Measurements from ENCODE around the gene ORAI2. TPM values are rescaled to one million over a fixed set of nuclear protein-coding genes. Genes with fewer than 3 reads are reported as not detected.

ORAI2 gene
- total and polyA plus RNA-seq, 2 of the 13 experiments (the other 11 are each of a cell fraction or from before 2014, with no cell fraction given), result 3.0 to 6.0 TPM

DNA sequence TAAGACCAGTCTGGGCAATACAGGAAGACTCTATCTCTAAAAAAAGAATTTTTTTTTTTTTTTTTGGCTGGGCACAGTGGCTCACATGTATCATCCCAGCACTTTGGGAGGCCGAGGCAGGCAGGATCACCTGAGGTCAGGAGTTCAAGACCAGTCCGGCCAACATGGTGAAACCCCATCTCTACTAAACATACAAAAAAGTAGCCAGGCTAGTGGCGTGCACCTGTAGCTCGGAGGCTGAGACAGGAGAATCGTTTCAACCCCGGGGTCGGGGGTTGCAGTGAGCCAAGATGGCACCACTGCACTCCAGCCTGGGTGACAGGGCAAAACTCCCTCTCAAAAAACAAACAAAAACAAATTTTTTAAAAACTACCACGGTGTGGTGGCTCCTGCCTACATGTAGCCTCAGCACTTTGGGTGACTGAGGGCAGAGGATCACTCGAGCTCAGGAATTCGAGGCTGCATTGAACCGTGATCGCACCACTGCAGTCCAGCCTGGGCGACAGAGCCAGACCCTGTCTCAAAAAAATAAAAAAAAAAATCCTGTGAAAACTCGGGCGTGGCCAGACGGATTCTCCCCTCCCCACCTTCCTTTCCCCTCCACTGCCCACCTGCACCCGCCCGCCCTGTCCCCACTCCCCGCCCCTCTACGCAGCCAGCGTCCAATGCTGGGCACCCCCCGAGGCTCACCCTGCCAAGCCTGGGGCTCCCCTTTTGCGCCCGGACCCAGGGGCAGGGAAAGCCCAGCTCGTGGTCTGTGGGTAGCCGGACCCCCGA, 745 bp upstream of the ORAI2 start:
- in situ Hi-C loops (cut with HindIII; ENCODE audit: extremely low pct_ligation_motif_present, low pct_unique_long_range_greater_than_20kb), result no loop called here
- Histone ChIP-seq H3K27me3 (ENCODE audit: control insufficient read depth in 1 of 2, insufficient read depth in 2 of 2, low read length in 2 of 2) (no peaks in the 10 kb centered on the region), H3K27ac (ENCODE audit: extremely low read length, insufficient read depth, low read length) (no peak overlapping the region), H2AFZ (ENCODE audit: low read length) (no peak overlapping the region), H4K20me1 (ENCODE audit: insufficient read depth, low read length) (no peaks in the 10 kb centered on the region), H3K4me1 (ENCODE audit: insufficient read depth, low read length) (peaks cover 35% of the 10 kb centered on the region), H3K9me3 (ENCODE audit: low read length) (no peaks in the 10 kb centered on the region), H3K4me3 (replicated peaks in 1 of 3; ENCODE audit: insufficient read depth in 1 of 3, low read depth in 2 of 3, low read length in 3 of 3) (peak overlapping the region; percentile 71 to 81 (median 75); a peak in 5 of 6 replicates), H3K36me3 (replicated peaks in 1 of 2; ENCODE audit: control insufficient read depth in 1 of 2, insufficient read depth in 2 of 2, low read length in 2 of 2) (no peaks in the 10 kb centered on the region), H3K79me2 (ENCODE audit: insufficient read depth, low read length) (no peaks in the 10 kb centered on the region), H3K9ac (ENCODE audit: insufficient read depth, low read depth, low read length) (no peak overlapping the region), H3K4me2 (ENCODE audit: low read depth, low read length) (peak overlapping the region; percentile 82)
- DNase-seq (ENCODE audit: low spot score), result no peak
- ATAC-seq, result peak; percentile 51
- FAIRE-seq, result no peak
- 10% methylated on average over 20 of the region's 27 CpGs for WGBS (ENCODE audit: low lambda C conversion rate)
- ChIA-PET CTCF (ENCODE audit: low intra/inter-chr PET ratio, low total read pairs) (no interaction called here), POLR2A (no interaction called here)
- BruUV-seq (replicated peaks), result no TSS peak
- intact Hi-C loops (cut with micrococcal nuclease; ENCODE audit: unreplicated experiment), result no loop called here
- TF ChIP-seq ZC3H4 (CRISPR knock-in tag; IDR thresholded peaks at IDR 0.05; ENCODE audit: borderline replicate concordance) (no peak), DMAP1 (CRISPR knock-in tag; IDR thresholded peaks at IDR 0.05) (0 out of 2 replicates have a peak, but pooled peaks have one; percentile 30), THAP11 (CRISPR knock-in tag; IDR thresholded peaks at IDR 0.05) (no peak), SP5 (CRISPR knock-in tag; IDR thresholded peaks at IDR 0.05; ENCODE audit: borderline replicate concordance, low read depth) (0 out of 2 replicates have a peak, but pooled peaks have one; percentile 5), ZNF598 (CRISPR knock-in tag; IDR thresholded peaks at IDR 0.05; ENCODE audit: borderline replicate concordance) (no peak), SRY (CRISPR knock-in tag; IDR thresholded peaks at IDR 0.05) (no peak), ZFX (CRISPR knock-in tag; IDR thresholded peaks at IDR 0.05; ENCODE audit: low read depth) (peak; percentile 32; the same call in 1 of the 2 replicates), HOXA3 (CRISPR knock-in tag; IDR thresholded peaks at IDR 0.05) (no peak), ZNF768 (CRISPR knock-in tag; IDR thresholded peaks at IDR 0.05) (no peak), ZNF75D (CRISPR knock-in tag; IDR thresholded peaks at IDR 0.05; ENCODE audit: borderline replicate concordance) (no peak), NR3C1 (CRISPR knock-in tag; IDR thresholded peaks at IDR 0.05) (no peak), HNRNPK (IDR thresholded peaks at IDR 0.05; ENCODE audit: low read depth, low read length, poor library complexity, severe bottlenecking) (peak; percentile 59), LCORL (IDR thresholded peaks at IDR 0.05) (no peak), LCORL (CRISPR knock-in tag; IDR thresholded peaks at IDR 0.05) (0 out of 2 replicates have a peak, but pooled peaks have one; percentile 28), REL (CRISPR knock-in tag; conservative IDR thresholded peaks at IDR 0.05) (no peak), PRMT3 (CRISPR knock-in tag; IDR thresholded peaks at IDR 0.05; ENCODE audit: borderline replicate concordance, low read depth) (no peak), GFI1 (CRISPR knock-in tag; IDR thresholded peaks at IDR 0.05; ENCODE audit: borderline replicate concordance) (no peak), ZNF850 (CRISPR knock-in tag; conservative IDR thresholded peaks at IDR 0.05) (no peak)
- TF ChIP-seq, protein P1, sequence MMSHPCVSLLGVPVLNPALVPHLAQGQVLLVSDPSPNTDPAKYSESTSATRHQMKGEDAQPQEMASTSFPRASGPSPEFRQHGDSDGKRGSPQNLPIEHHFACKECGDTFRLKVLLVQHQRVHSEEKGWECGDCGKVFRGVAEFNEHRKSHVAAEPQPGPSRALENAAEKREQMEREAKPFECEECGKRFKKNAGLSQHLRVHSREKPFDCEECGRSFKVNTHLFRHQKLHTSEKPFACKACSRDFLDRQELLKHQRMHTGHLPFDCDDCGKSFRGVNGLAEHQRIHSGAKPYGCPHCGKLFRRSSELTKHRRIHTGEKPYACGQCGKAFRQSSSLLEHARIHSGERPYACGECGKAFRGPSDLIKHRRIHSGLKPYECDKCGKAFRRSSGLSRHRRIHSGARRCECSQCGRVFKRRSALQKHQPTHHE (CRISPR knock-in tag; IDR thresholded peaks at IDR 0.05; ENCODE audit: borderline replicate concordance), result no peak
- TF ChIP-seq, protein P2, sequence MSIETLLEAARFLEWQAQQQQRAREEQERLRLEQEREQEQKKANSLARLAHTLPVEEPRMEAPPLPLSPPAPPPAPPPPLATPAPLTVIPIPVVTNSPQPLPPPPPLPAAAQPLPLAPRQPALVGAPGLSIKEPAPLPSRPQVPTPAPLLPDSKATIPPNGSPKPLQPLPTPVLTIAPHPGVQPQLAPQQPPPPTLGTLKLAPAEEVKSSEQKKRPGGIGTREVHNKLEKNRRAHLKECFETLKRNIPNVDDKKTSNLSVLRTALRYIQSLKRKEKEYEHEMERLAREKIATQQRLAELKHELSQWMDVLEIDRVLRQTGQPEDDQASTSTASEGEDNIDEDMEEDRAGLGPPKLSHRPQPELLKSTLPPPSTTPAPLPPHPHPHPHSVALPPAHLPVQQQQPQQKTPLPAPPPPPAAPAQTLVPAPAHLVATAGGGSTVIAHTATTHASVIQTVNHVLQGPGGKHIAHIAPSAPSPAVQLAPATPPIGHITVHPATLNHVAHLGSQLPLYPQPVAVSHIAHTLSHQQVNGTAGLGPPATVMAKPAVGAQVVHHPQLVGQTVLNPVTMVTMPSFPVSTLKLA (IDR thresholded peaks at IDR 0.05), result no peak
- TF ChIP-seq, protein P3, sequence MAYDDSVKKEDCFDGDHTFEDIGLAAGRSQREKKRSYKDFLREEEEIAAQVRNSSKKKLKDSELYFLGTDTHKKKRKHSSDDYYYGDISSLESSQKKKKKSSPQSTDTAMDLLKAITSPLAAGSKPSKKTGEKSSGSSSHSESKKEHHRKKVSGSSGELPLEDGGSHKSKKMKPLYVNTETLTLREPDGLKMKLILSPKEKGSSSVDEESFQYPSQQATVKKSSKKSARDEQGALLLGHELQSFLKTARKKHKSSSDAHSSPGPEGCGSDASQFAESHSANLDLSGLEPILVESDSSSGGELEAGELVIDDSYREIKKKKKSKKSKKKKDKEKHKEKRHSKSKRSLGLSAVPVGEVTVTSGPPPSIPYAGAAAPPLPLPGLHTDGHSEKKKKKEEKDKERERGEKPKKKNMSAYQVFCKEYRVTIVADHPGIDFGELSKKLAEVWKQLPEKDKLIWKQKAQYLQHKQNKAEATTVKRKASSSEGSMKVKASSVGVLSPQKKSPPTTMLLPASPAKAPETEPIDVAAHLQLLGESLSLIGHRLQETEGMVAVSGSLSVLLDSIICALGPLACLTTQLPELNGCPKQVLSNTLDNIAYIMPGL (CRISPR knock-in tag; IDR thresholded peaks at IDR 0.05; ENCODE audit: borderline replicate concordance in 1 of 2, low read depth in 1 of 2), result no peak

All from HepG2 (cell line).